ENCODE data around the gene HCN2.

GRCh38 chr19:571566-571974, 18.1 kb upstream of the HCN2 start:
- no peak for TF ChIP-seq EZH2 (IDR thresholded peaks at IDR 0.05)
- no peak for TF ChIP-seq FOXP2 (optimal IDR thresholded peaks at IDR 0.05; ENCODE audit: control extremely low read depth, extremely low read length, insufficient read depth)
- no peak for TF ChIP-seq POLR2AphosphoS5 (IDR thresholded peaks at IDR 0.05; ENCODE audit: borderline replicate concordance, low read depth, low read length)

Measured in SK-N-MC (cell line).